ENCODE measurements around the gene MGAT3.

DNA sequence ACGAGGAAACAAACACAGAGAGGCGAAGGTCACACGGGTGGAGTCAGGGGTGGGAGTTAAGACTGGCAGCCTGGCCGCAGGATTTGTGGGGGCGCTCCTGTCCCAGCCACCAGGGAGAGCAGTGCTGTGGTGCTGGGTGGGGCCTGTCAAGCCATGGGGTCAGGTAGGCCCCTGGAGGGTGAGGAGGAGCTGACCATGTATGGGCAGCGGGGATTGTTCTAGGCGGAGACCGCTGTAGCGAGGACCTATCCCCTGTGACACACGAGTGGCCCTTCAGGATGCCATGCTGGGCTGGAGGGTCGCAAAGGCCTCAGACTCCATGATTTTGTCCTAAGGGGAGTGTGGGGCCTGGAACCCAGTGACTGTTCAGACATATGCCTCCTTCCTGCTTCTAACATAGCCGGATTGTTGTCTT is 77.3 kb downstream of the MGAT3 start:
- TF ChIP-seq CTCF (IDR thresholded peaks at IDR 0.05), result no peak
- no peak for TF ChIP-seq POLR2A (IDR thresholded peaks at IDR 0.05)

Data from thyroid gland (tissue), 4 donors.